Hepatocyte (in vitro differentiated cells): ENCODE measurements around the gene SPINDOC. TPM values are rescaled to one million over a fixed set of nuclear protein-coding genes. Genes with fewer than 3 reads are reported as not detected.

Experiments used
- DNase-seq: peaks from one replicate; pipeline ENCODE4 v3.0.0-alpha.2; 2016; ENCODE audit warnings: low spot score
- H2AFZ ChIP-seq: fragments of 200-600 bp; sonication (generic); 2 replicates; pipeline ENCODE4 v1.6.0; 2016; ENCODE audit warnings: antibody characterized with exemption, mild to moderate bottlenecking
- H3K27ac ChIP-seq: fragments of 200-600 bp; sonication (generic); 2 replicates; pipeline ENCODE4 v1.5.1; 2016; ENCODE audit warnings: mild to moderate bottlenecking
- H3K27me3 ChIP-seq: fragments of 200-600 bp; sonication (generic); 2 replicates; pipeline ENCODE4 v1.6.1; 2016
- H3K36me3 ChIP-seq: fragments of 200-600 bp; sonication (generic); replicated peaks from 2 replicates; pipeline ENCODE4 v1.5.1; 2016; ENCODE audit warnings: low read depth; ENCODE audit not compliant: insufficient read depth
- H3K4me1 ChIP-seq: fragments of 200-600 bp; sonication (generic); 2 replicates; pipeline ENCODE4 v1.5.1; 2016; ENCODE audit warnings: mild to moderate bottlenecking, moderate library complexity; ENCODE audit not compliant: insufficient read depth
- H3K4me2 ChIP-seq: fragments of 200-600 bp; sonication (generic); 2 replicates; pipeline ENCODE4 v1.6.0; 2016
- H3K4me3 ChIP-seq: fragments of 200-600 bp; sonication (generic); 2 replicates; pipeline ENCODE4 v1.5.1; 2016; ENCODE audit warnings: mild to moderate bottlenecking
- H3K79me2 ChIP-seq: fragments of 200-600 bp; sonication (generic); 2 replicates; pipeline ENCODE4 v1.6.0; 2017; ENCODE audit warnings: mild to moderate bottlenecking
- H3K9me2 ChIP-seq: fragments of 200-600 bp; sonication (generic); replicated peaks from 2 replicates; pipeline ENCODE4 v1.6.0; 2017; ENCODE audit warnings: mild to moderate bottlenecking; ENCODE audit not compliant: insufficient read depth
- H3K9me3 ChIP-seq: fragments of 200-600 bp; sonication (generic); 2 replicates; pipeline ENCODE4 v1.5.1; 2016; ENCODE audit warnings: low read depth, mild to moderate bottlenecking
- H4K20me1 ChIP-seq: fragments of 200-600 bp; sonication (generic); 2 replicates; pipeline ENCODE4 v1.6.0; 2016; ENCODE audit warnings: mild to moderate bottlenecking; ENCODE audit not compliant: insufficient read depth, poor library complexity, severe bottlenecking
- EZH2 ChIP-seq: fragments of 200-600 bp; sonication (generic); IDR thresholded peaks from 2 replicates; pipeline ENCODE4 v1.6.1; 2016; ENCODE audit warnings: antibody characterized with exemption, mild to moderate bottlenecking, borderline replicate concordance
- EZH2phosphoT487 ChIP-seq: fragments of 200-600 bp; sonication (generic); IDR thresholded peaks from one replicate; pipeline ENCODE4 v1.6.1; 2018; ENCODE audit warnings: antibody characterized with exemption, mild to moderate bottlenecking, low read depth, moderate library complexity; ENCODE audit not compliant: unreplicated experiment, severe bottlenecking
- WGBS: methylation state at CpG from one replicate; pipeline ENCODE4 v1.1.6; 2016; ENCODE audit warnings: low lambda C conversion rate; ENCODE audit errors: missing lambda C conversion rate; 5-methylcytosine and 5-hydroxymethylcytosine counted together
- polyA plus RNA-seq: library from polyadenylated mRNA; unstranded; fragments of >200 nt; fragmentation: Nextera tagmentation; extraction: Ambion mirVana; gene quantifications from 2 replicates; pipeline ENCODE4 v1.2.1, GENCODE V29; 2016
- small RNA-seq: library from RNA; depleted of rRNA; stranded (forward); fragments of <200 nt; gene quantifications from one replicate; pipeline ENCODE3, GENCODE V24; 2014
- total RNA-seq: library from RNA; depleted of rRNA; stranded (reverse); fragments of >200 nt; gene quantifications from 2 replicates; pipeline ENCODE4 v1.2.3, GENCODE V29; 2014
- TF ChIP-seq, protein P1 (sequence below): fragments of 200-600 bp; sonication (generic); IDR thresholded peaks from 2 replicates; pipeline ENCODE4 v1.5.1; 2016; ENCODE audit warnings: antibody characterized with exemption, mild to moderate bottlenecking; ENCODE audit not compliant: poor library complexity

The SPINDOC gene
- total and polyA plus RNA-seq, 2 experiments from 2014 or later, result 9.9 to 24.0 TPM

DNA sequence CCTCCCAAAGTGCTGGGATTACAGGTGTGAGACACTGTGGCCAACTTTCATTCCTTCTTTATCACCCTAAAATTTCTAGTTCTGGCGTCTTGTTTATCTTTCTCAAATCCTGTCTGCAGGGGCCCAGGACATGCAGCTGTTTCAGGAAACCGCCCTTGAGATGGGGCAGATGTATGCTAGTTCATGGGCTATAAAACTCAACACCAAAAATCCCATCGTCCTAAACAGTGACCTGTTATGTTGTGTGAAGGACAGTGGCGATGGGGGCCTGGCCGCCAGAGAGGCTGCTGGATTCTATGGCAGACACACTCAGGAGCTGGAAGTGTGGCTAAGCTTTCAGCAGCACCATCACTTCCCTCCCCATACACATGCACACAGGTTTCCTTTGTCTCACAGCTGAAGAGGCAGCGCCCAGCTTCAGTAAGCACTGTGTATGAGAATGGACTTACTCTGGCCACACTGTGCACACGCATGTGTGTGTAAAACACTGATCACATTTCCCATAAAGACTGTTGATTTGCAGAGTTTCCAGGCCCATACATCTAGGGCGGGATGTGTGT lies 62.3 kb downstream of the SPINDOC start:
- peaks cover 65% of the 10 kb centered on the region for H4K20me1 ChIP-seq
- peaks cover 43% of the 10 kb centered on the region for H3K4me1 ChIP-seq
- H3K4me2 ChIP-seq, result no peak overlapping the region
- DNase-seq, result no peak
- peaks cover 85% of the 10 kb centered on the region for H3K79me2 ChIP-seq
- H3K36me3 ChIP-seq, result no peaks in the 10 kb centered on the region
- no peaks in the 10 kb centered on the region for H3K9me2 ChIP-seq
- no peak overlapping the region for H3K4me3 ChIP-seq
- no peak overlapping the region for H2AFZ ChIP-seq
- WGBS, result 83% methylated on average over 8 of the region's 8 CpGs
- H3K27me3 ChIP-seq, result no peaks in the 10 kb centered on the region
- no peaks in the 10 kb centered on the region for H3K9me3 ChIP-seq
- peak overlapping the region; percentile 27 for H3K27ac ChIP-seq
- no peak for TF ChIP-seq EZH2
- no peak for TF ChIP-seq EZH2phosphoT487

DNA sequence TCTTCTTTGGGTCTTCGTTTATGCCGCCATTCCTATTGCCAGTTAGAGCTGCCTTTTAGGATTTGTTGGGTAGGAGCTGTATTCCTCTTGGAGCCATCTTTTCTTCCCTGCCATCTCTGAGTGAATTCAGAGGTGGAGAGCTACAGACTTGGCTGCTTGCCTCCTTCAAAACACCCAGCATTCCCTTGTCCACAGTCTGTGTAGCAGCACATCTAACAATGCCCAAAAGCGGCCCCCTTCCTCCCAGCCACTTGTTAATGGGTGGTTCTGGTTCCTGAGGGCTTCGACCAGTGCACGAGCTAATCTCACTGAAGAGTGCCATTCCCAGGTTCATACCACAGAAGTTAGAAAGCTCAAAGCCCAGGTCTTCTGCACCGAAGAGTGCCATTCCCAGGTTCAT lies 63.4 kb downstream of the SPINDOC start:
- Histone ChIP-seq H3K4me2 (no peak overlapping the region), H2AFZ (no peak overlapping the region), H3K27me3 (no peaks in the 10 kb centered on the region), H3K4me3 (no peak overlapping the region), H3K9me2 (no peaks in the 10 kb centered on the region), H3K4me1 (peaks cover 43% of the 10 kb centered on the region), H3K79me2 (peaks cover 88% of the 10 kb centered on the region), H3K36me3 (no peaks in the 10 kb centered on the region), H3K9me3 (no peaks in the 10 kb centered on the region), H4K20me1 (peaks cover 58% of the 10 kb centered on the region), H3K27ac (no peak overlapping the region)
- no peak for DNase-seq
- WGBS, result 92% methylated on average over 6 of the region's 6 CpGs
- TF ChIP-seq, protein P1, sequence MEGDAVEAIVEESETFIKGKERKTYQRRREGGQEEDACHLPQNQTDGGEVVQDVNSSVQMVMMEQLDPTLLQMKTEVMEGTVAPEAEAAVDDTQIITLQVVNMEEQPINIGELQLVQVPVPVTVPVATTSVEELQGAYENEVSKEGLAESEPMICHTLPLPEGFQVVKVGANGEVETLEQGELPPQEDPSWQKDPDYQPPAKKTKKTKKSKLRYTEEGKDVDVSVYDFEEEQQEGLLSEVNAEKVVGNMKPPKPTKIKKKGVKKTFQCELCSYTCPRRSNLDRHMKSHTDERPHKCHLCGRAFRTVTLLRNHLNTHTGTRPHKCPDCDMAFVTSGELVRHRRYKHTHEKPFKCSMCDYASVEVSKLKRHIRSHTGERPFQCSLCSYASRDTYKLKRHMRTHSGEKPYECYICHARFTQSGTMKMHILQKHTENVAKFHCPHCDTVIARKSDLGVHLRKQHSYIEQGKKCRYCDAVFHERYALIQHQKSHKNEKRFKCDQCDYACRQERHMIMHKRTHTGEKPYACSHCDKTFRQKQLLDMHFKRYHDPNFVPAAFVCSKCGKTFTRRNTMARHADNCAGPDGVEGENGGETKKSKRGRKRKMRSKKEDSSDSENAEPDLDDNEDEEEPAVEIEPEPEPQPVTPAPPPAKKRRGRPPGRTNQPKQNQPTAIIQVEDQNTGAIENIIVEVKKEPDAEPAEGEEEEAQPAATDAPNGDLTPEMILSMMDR, result no peak
- TF ChIP-seq EZH2phosphoT487 (no peak), EZH2 (no peak)

Small RNA genes within 50 kb of the gene (small RNA-seq; reads per million reads assigned to genes)
- gene AP006289.1, result not detected
- gene RN7SL596P, result not detected

Other genes starting within 250 kb of the SPINDOC start
- 26.9 and 32.4 TPM in 2 replicates for gene PLAAT3, start 199.0 kb upstream of the SPINDOC start, total RNA-seq
- 49.6 and 59.9 TPM in 2 replicates for gene PLAAT3, start 199.0 kb upstream of the SPINDOC start, polyA plus RNA-seq
- gene ATL3, start 142.1 kb upstream of the SPINDOC start, total RNA-seq, result 30.1 and 36.2 TPM in 2 replicates
- 8.7 and 9.7 TPM in 2 replicates for gene ATL3, start 142.1 kb upstream of the SPINDOC start, polyA plus RNA-seq
- gene RTN3, start 132.0 kb upstream of the SPINDOC start, total RNA-seq, result 85.4 and 89.9 TPM in 2 replicates
- 84.0 and 108 TPM in 2 replicates for gene RTN3, start 132.0 kb upstream of the SPINDOC start, polyA plus RNA-seq
- 41.8 and 44.1 TPM in 2 replicates for gene ZFTA, start 44.7 kb upstream of the SPINDOC start, total RNA-seq
- 12.3 and 14.7 TPM in 2 replicates for gene ZFTA, start 44.7 kb upstream of the SPINDOC start, polyA plus RNA-seq
- 22.4 and 24.1 TPM in 2 replicates for gene MARK2, start 25.7 kb downstream of the SPINDOC start, total RNA-seq
- 40.8 and 48.2 TPM in 2 replicates for gene MARK2, start 25.7 kb downstream of the SPINDOC start, polyA plus RNA-seq
- 4.3 and 4.4 TPM in 2 replicates for gene RCOR2, start 103.7 kb downstream of the SPINDOC start, total RNA-seq
- gene RCOR2, start 103.7 kb downstream of the SPINDOC start, polyA plus RNA-seq, result 3.1 and 3.5 TPM in 2 replicates
- gene NAA40, start 125.5 kb downstream of the SPINDOC start, total RNA-seq, result 12.2 and 15.3 TPM in 2 replicates
- 16.4 and 17.9 TPM in 2 replicates for gene NAA40, start 125.5 kb downstream of the SPINDOC start, polyA plus RNA-seq
- 430 and 436 TPM in 2 replicates for gene COX8A, start 161.2 kb downstream of the SPINDOC start, total RNA-seq
- gene COX8A, start 161.2 kb downstream of the SPINDOC start, polyA plus RNA-seq, result 463 TPM in 2 replicates
- gene OTUB1, start 173.0 kb downstream of the SPINDOC start, total RNA-seq, result 49.9 and 55.9 TPM in 2 replicates
- gene OTUB1, start 173.0 kb downstream of the SPINDOC start, polyA plus RNA-seq, result 152 and 196 TPM in 2 replicates
- 0.43 and 0.84 TPM in 2 replicates for gene FLRT1, start 222.5 kb downstream of the SPINDOC start, total RNA-seq
- gene FLRT1, start 222.5 kb downstream of the SPINDOC start, polyA plus RNA-seq, result 0.34 and 0.61 TPM in 2 replicates